Myocyte (in vitro differentiated cells): ENCODE results near the gene GADD45GIP1. TPM values are rescaled to one million over a fixed set of nuclear protein-coding genes. Genes with fewer than 3 reads are reported as not detected.
"Not testable (repeated sequence)": the region's sequence is repeated elsewhere in the genome, so short reads cannot be mapped to it uniquely, and the experiment has no call there.

ENCODE experiments used
- DNase-seq: peaks from one replicate; pipeline ENCODE4 v3.0.0-alpha.2; 2012; ENCODE audit warnings: low read depth
- total RNA-seq: library from RNA; depleted of rRNA; stranded (reverse); fragments of >200 nt; gene quantifications from 2 replicates; pipeline ENCODE4 v1.2.3, GENCODE V29; 2014

The GADD45GIP1 gene
- total RNA-seq, 1 donor from 2014 or later, result 44.6 TPM

- DNase-seq, result peak; percentile 83
Observed at GRCh38 chr19:12965017-12965811, 8.2 kb upstream of the GADD45GIP1 start.

GRCh38 chr19:12959481-12959880 lies 2.5 kb upstream of the GADD45GIP1 start:
- no peak for DNase-seq

GRCh38 chr19:12957389-12957952 lies 448 bp upstream of the GADD45GIP1 start:
- not testable (repeated sequence) for DNase-seq

- peak; percentile 28 for DNase-seq
Observed at GRCh38 chr19:12955996-12956395, 1.0 kb downstream of the GADD45GIP1 start.

GRCh38 chr19:12955575-12955974 lies 1.4 kb downstream of the GADD45GIP1 start:
- not testable (repeated sequence) for DNase-seq

GRCh38 chr19:12954612-12954962 lies 2.4 kb downstream of the GADD45GIP1 start:
- no peak for DNase-seq

GRCh38 chr19:12953799-12954611 lies 3.0 kb downstream of the GADD45GIP1 start:
- no peak for DNase-seq

- DNase-seq, result peak; percentile 88
Observed at GRCh38 chr19:12953138-12953798, 3.8 kb downstream of the GADD45GIP1 start.

GRCh38 chr19:12952488-12953137 lies 4.4 kb downstream of the GADD45GIP1 start:
- DNase-seq, result peak; percentile 76

GRCh38 chr19:12952050-12952449 lies 5.0 kb downstream of the GADD45GIP1 start:
- not testable (repeated sequence) for DNase-seq

- peak; percentile 64 for DNase-seq
Observed at GRCh38 chr19:12949363-12950283, 7.4 kb downstream of the GADD45GIP1 start.

- DNase-seq, result no peak
Observed at GRCh38 chr19:12948612-12949362, 8.2 kb downstream of the GADD45GIP1 start.

- no peak for DNase-seq
Observed at GRCh38 chr19:12947702-12948611, 9.1 kb downstream of the GADD45GIP1 start.

- no peak for DNase-seq
Observed at GRCh38 chr19:12946731-12947496, 10.1 kb downstream of the GADD45GIP1 start.

GRCh38 chr19:12946092-12946721 lies 10.8 kb downstream of the GADD45GIP1 start:
- DNase-seq, result peak; percentile 88

- peak; percentile 99 for DNase-seq
Observed at GRCh38 chr19:12945479-12946091, 11.4 kb downstream of the GADD45GIP1 start, which contains the start of gene RAD23A. Gene RAD23A (plus strand): TSS chr19:12945862. CDS start chr19:12945949, 87 bp downstream.
